GM12872 (cell line): ENCODE results near the gene NPLOC4.

Experiments
- TF ChIP-seq, protein P1 (sequence below): IDR thresholded peaks from 3 replicates; pipeline ENCODE4 v1.5.1; 2011; ENCODE audit warnings: low read depth, mild to moderate bottlenecking, low read length, moderate library complexity; ENCODE audit not compliant: insufficient read depth

NPLOC4 gene

DNA sequence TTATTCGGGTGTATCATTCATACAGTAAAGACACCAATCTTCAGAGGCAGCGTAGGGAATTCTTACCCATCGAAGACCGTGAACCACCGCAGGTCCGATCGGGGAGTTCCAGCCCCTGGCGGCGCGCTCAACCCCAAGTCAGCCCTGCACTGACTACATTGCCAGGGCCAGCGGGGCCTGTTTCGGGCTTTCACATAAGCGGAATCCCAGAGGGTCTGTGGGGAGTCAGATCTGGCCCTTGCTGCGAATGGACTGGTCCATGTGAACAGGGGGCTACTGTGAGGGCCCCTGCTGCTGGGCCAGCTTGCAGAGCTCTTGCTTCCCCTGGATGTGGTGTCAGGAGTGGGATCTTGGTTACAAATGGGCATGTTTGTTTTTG lies 11.8 kb upstream of the NPLOC4 start:
- TF ChIP-seq, protein P1, sequence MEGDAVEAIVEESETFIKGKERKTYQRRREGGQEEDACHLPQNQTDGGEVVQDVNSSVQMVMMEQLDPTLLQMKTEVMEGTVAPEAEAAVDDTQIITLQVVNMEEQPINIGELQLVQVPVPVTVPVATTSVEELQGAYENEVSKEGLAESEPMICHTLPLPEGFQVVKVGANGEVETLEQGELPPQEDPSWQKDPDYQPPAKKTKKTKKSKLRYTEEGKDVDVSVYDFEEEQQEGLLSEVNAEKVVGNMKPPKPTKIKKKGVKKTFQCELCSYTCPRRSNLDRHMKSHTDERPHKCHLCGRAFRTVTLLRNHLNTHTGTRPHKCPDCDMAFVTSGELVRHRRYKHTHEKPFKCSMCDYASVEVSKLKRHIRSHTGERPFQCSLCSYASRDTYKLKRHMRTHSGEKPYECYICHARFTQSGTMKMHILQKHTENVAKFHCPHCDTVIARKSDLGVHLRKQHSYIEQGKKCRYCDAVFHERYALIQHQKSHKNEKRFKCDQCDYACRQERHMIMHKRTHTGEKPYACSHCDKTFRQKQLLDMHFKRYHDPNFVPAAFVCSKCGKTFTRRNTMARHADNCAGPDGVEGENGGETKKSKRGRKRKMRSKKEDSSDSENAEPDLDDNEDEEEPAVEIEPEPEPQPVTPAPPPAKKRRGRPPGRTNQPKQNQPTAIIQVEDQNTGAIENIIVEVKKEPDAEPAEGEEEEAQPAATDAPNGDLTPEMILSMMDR = no peak

DNA sequence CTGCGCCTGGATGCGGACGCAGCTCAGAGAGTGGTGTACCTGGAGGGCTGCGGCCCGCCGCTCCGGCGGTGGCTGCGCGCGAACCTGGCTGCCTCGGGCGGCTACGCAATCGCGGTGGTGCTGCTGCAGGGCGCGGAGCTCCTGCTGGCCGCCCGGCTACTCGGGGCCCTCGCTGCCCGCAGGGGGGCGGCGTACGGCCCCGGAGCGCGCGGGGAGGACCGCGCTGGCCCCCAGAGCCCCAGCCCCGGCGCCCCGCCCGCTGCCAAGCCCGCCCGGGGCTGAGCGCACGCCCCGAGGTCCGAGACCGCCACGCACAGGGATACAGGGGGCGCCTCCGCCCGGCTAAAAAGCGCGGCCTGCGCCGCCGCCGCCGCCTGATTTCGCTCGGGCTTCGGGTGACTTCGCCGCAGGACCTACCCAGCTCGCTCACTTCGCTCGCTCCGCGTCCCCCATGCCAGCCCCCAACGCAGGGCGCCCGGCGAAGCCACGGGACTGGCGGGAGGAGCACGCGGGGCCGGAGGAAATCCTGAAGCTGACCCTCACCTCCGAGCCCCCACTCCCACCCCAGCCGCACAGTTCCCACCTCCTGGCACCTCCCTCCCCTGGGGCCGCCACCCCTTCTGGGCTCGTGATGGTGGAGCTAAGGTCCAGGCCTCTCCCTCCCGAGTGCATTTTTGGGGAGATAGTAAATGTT lies 11.2 kb upstream of the NPLOC4 start:
- TF ChIP-seq, protein P1 = no peak

DNA sequence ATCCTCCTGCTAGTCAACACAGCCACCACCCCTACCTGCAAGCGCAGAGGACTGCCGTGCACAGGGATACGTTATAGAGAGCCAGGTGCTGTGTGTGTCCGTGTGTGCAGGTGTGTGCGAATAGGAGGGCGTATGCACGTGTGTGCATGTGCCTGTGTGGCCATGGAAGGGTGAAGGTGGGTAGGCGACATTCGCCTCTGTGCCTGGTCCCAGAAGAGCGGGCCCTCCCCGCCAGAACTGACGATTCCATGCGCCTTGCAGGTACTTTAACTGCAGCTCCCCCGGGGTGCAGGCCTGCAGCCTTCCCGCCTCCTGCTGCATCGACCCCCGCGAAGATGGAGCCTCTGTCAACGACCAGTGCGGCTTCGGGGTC lies 10.7 kb upstream of the NPLOC4 start:
- TF ChIP-seq, protein P1 = no peak

DNA sequence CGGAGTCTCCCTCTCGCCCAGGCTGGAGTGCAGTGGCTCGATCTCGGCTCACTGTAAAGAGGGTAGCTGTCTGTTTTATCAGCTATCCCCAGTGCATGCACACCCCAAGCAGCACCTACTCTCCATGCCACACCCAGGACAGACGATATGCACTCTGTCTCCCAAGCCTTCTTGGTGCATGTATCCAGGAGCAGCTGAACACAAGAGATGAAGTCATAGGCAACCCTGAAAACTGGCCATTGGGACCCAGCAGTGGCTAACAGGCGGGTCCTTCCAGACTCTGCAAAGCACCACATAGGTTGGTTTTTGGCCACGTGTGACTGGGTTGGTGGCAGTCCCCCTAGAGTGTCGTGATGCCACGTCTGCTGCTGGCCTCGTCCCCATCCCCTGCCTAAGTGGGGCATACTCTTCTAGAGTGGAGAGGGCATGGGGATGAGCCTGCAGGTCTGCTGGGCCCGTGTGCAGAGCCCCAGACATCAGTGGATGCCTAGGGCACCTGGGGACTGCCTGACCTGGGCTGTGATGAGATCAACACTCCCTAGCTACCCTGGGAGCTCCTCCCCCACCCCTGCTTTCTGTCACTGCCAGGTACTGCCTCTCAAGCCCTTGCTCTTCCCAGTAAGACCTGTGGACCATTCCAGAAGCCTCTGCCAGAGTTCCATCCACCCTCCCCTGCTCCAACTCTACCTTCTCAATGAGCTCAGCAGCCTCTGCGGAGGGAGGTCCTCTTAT lies 10.1 kb upstream of the NPLOC4 start:
- TF ChIP-seq, protein P1 = no peak

DNA sequence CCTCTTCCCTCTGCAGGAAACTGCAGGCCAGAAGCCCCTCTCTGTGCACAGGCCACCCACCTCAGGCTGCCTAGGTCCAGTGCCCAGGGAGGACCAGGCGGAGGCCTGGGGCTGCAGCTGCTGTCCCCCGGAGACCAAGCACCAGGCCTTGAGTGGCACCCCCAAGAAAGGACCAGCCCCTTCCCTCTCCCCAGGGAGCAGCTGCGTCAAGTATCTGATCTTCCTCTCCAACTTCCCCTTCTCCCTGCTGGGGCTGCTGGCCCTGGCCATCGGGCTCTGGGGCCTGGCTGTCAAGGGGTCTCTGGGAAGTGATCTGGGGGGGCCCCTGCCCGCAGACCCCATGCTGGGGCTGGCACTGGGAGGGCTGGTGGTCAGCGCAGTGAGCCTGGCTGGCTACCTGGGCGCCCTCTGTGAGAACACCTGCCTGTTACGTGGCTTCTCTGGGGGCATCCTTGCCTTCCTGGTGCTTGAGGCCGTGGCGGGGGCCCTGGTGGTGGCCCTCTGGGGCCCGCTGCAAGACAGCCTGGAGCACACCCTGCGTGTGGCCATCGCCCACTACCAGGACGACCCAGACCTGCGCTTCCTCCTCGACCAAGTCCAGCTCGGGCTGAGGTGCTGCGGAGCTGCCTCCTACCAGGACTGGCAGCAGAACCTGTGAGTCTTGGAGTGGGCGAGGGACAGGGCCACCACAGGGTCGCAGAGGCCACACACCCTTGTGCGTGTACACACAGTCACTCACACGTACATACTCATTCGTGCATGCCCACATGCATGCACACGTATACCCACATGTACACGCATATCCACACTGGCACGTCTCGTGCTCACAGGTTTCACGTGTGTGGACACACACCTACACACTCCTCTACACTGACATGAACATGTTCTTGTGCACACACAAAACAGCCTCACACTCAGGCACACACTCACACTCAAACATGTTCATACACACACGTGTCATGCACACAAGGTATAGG lies 8.4 kb upstream of the NPLOC4 start:
- TF ChIP-seq, protein P1 = no peak

DNA sequence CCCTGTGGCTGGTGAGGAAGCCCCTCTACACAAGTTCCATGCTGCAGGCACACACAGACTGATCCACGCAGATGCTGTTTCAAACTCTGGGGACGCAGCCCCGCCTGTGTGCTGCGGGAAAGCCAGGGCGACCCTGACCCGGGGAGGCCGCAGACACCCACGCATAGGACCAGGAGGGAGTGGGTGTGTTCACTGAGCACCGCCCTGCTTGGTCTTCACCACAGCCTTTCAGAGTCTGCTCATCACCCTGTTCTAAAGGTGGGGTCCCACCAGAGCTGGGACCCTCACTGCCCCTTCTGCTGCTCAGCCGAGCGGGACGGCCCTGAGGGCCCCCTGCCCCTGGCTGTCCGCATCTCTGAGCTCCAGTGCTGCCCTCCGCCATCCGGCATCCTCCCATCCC lies 7.6 kb upstream of the NPLOC4 start:
- TF ChIP-seq, protein P1 = no peak
